CD4-positive, alpha-beta T cell treated with Interferon alpha-2 for 1 hour (primary cell): ENCODE data around the gene CD3D.

ENCODE experiments used
- DNase-seq, 2 donors: peaks; one replicate each; pipeline ENCODE4 v3.0.0-alpha.2; 2020 to 2022

CD3D gene

GRCh38 chr11:118295815-118296454 lies 46.6 kb downstream of the CD3D start:
- peak; percentile 43 to 73 for DNase-seq

- no peak for DNase-seq
Observed at GRCh38 chr11:118295199-118295598, 47.3 kb downstream of the CD3D start.

- no peak for DNase-seq
Observed at GRCh38 chr11:118294053-118294452, 48.5 kb downstream of the CD3D start.

- peak in 1 of 2 donors; percentile 20 for DNase-seq
Observed at GRCh38 chr11:118291477-118292135, 50.9 kb downstream of the CD3D start.

GRCh38 chr11:118290923-118291322 lies 51.6 kb downstream of the CD3D start:
- peak; percentile 47 to 74 for DNase-seq

- no peak for DNase-seq
Observed at GRCh38 chr11:118289401-118289800, 53.1 kb downstream of the CD3D start.
